Lower lobe of right lung (tissue), 2 donors: ENCODE data around the gene PBX1. TPM values are rescaled to one million over a fixed set of nuclear protein-coding genes. Genes with fewer than 3 reads are reported as not detected.

Source experiments
- ATAC-seq, 2 donors: fragments of 200-7000 bp; cut with Tn5 transposase; one replicate each; pipeline ENCODE4 v1.9.1; 2020 to 2022; ENCODE audit warnings: mild to moderate bottlenecking in 2 of 2, moderate library complexity in 2 of 2
- DNase-seq: peaks from one replicate; pipeline ENCODE4 v3.0.0-alpha.2; 2020
- H3K27ac ChIP-seq: fragments of 200-600 bp; one replicate; pipeline ENCODE4 v1.8.0; 2022
- H3K27me3 ChIP-seq: fragments of 200-600 bp; one replicate; pipeline ENCODE4 v1.8.0; 2022; ENCODE audit warnings: low read depth
- H3K36me3 ChIP-seq: fragments of 200-600 bp; one replicate; pipeline ENCODE4 v1.8.0; 2022; ENCODE audit warnings: mild to moderate bottlenecking
- H3K4me1 ChIP-seq: fragments of 200-600 bp; one replicate; pipeline ENCODE4 v1.8.0; 2022
- H3K4me3 ChIP-seq: fragments of 200-600 bp; one replicate; pipeline ENCODE4 v1.8.0; 2022; ENCODE audit warnings: mild to moderate bottlenecking
- H3K9me3 ChIP-seq: fragments of 200-600 bp; one replicate; pipeline ENCODE4 v1.8.0; 2022
- intact Hi-C: fragments of 100-400 bp; cut with DNase I; formaldehyde crosslinking; loops from one replicate; pipeline ENCODE4 v1.11.0; 2022
- total RNA-seq: library from RNA; stranded (reverse); fragmentation: NEBNext Ultra II Directional; extraction: Animal tissue kit (Norgen Biotek cat#: 25700); gene quantifications from one replicate; pipeline ENCODE4 v1.2.1, GENCODE V29; 2021
- TF ChIP-seq, protein P1 (sequence below): fragments of 200-600 bp; IDR thresholded peaks from one replicate; pipeline ENCODE4 v1.8.0; 2022; ENCODE audit warnings: antibody characterized with exemption, mild to moderate bottlenecking
- donor health status: DM: no; HTN: yes; CAD: no; lungs with severe emphysema.

The PBX1 gene
- total RNA-seq, 1 donor from 2014 or later, result 58.1 TPM

GRCh38 chr1:164605254-164606091, 46.5 kb downstream of the PBX1 start:
- H3K27me3 ChIP-seq, result no peaks in the 10 kb centered on the region
- ATAC-seq (no peak), DNase-seq (no peak)
- intact Hi-C loops, result no loop called here
- TF ChIP-seq, protein P1, sequence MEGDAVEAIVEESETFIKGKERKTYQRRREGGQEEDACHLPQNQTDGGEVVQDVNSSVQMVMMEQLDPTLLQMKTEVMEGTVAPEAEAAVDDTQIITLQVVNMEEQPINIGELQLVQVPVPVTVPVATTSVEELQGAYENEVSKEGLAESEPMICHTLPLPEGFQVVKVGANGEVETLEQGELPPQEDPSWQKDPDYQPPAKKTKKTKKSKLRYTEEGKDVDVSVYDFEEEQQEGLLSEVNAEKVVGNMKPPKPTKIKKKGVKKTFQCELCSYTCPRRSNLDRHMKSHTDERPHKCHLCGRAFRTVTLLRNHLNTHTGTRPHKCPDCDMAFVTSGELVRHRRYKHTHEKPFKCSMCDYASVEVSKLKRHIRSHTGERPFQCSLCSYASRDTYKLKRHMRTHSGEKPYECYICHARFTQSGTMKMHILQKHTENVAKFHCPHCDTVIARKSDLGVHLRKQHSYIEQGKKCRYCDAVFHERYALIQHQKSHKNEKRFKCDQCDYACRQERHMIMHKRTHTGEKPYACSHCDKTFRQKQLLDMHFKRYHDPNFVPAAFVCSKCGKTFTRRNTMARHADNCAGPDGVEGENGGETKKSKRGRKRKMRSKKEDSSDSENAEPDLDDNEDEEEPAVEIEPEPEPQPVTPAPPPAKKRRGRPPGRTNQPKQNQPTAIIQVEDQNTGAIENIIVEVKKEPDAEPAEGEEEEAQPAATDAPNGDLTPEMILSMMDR, result no peak
- H3K36me3 ChIP-seq, result no peaks in the 10 kb centered on the region
- H3K9me3 ChIP-seq, result no peaks in the 10 kb centered on the region
- H3K27ac ChIP-seq, result no peak overlapping the region
- H3K4me1 ChIP-seq, result peaks cover 51% of the 10 kb centered on the region
- no peak overlapping the region for H3K4me3 ChIP-seq

DNA sequence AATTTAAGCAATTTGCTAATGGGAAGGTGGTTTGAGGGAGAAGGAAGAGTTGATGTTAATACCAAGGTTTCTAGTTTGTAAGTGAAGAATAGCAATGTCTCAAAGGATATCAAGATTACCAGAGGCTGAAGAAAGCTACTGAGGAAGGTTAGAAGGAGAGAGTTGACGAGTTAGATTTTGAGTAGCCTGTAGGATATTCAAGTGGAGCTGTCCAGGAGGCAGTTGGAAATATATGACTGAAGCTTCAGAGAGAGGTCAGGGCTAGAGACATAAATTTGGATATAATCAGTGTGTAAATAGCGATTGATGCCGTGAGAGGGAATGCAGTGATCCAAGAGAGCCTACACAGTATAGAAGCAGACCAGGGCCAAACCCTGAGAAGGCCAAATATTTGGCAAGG, 48.4 kb downstream of the PBX1 start:
- no peak overlapping the region for H3K27ac ChIP-seq
- TF ChIP-seq, protein P1, result no peak
- ATAC-seq (no peak), DNase-seq (no peak)
- no peaks in the 10 kb centered on the region for H3K27me3 ChIP-seq
- no peaks in the 10 kb centered on the region for H3K36me3 ChIP-seq
- H3K4me1 ChIP-seq, result peaks cover 54% of the 10 kb centered on the region
- H3K4me3 ChIP-seq, result no peak overlapping the region
- no peaks in the 10 kb centered on the region for H3K9me3 ChIP-seq
- intact Hi-C loops, result no loop called here

- ATAC-seq (no peak), DNase-seq (no peak)
- Histone ChIP-seq H3K4me1 (peaks cover 53% of the 10 kb centered on the region), H3K27ac (no peak overlapping the region), H3K36me3 (no peaks in the 10 kb centered on the region), H3K4me3 (no peak overlapping the region), H3K27me3 (no peaks in the 10 kb centered on the region), H3K9me3 (no peaks in the 10 kb centered on the region)
- TF ChIP-seq, protein P1, result no peak
- intact Hi-C loops, result no loop called here
Measured at GRCh38 chr1:164608651-164609057, 49.7 kb downstream of the PBX1 start.

GRCh38 chr1:164609089-164609488, 50.1 kb downstream of the PBX1 start:
- Histone ChIP-seq H3K4me3 (no peak overlapping the region), H3K4me1 (peaks cover 53% of the 10 kb centered on the region), H3K36me3 (no peaks in the 10 kb centered on the region), H3K27ac (no peak overlapping the region), H3K27me3 (no peaks in the 10 kb centered on the region), H3K9me3 (no peaks in the 10 kb centered on the region)
- TF ChIP-seq, protein P1, result no peak
- no peak for DNase-seq
- intact Hi-C loops, result no loop called here
- ATAC-seq, result no peak

GRCh38 chr1:164610538-164611222, 51.7 kb downstream of the PBX1 start:
- TF ChIP-seq, protein P1, result no peak
- H3K4me1 ChIP-seq, result peaks cover 49% of the 10 kb centered on the region
- no peak overlapping the region for H3K4me3 ChIP-seq
- no peaks in the 10 kb centered on the region for H3K36me3 ChIP-seq
- ATAC-seq (no peak), DNase-seq (no peak)
- intact Hi-C loops, result no loop called here
- no peak overlapping the region for H3K27ac ChIP-seq
- H3K9me3 ChIP-seq, result no peaks in the 10 kb centered on the region
- no peaks in the 10 kb centered on the region for H3K27me3 ChIP-seq
